OCI-LY1 (cell line): Measurements from ENCODE around the gene NUP54.
A peak's percentile ranks its signal among the peaks of the same experiment; 100 is the strongest.

Experiments
- H2AFZ ChIP-seq: fragments of 200-600 bp; sonication (generic), shearing (Covaris generic); 2 replicates; pipeline ENCODE4 v1.6.0; 2014; ENCODE audit warnings: antibody characterized with exemption, mild to moderate bottlenecking, low read length
- H3F3A ChIP-seq: fragments of 200-600 bp; sonication (generic), shearing (Covaris generic); 2 replicates; pipeline ENCODE4 v1.6.0; 2014; ENCODE audit warnings: mild to moderate bottlenecking, antibody characterized with exemption, low read length, moderate library complexity; ENCODE audit not compliant: insufficient read depth
- H3K27ac ChIP-seq: fragments of 200-600 bp; sonication (generic); 2 replicates; pipeline ENCODE4 v1.5.1; 2014; ENCODE audit warnings: low read length, mixed run types, mild to moderate bottlenecking, low read depth; ENCODE audit not compliant: poor library complexity, severe bottlenecking
- H3K27me3 ChIP-seq: fragments of 200-600 bp; sonication (generic); 2 replicates; pipeline ENCODE4 v1.6.0; 2014; ENCODE audit warnings: antibody characterized with exemption, mild to moderate bottlenecking, low read length, moderate library complexity; ENCODE audit not compliant: insufficient read depth
- H3K36me3 ChIP-seq: fragments of 200-600 bp; sonication (generic); 2 replicates; pipeline ENCODE4 v1.6.1; 2014; ENCODE audit warnings: mild to moderate bottlenecking, antibody characterized with exemption, low read length, moderate library complexity, mixed read lengths; ENCODE audit not compliant: insufficient read depth
- H3K4me1 ChIP-seq: fragments of 200-600 bp; sonication (generic); 2 replicates; pipeline ENCODE4 v1.5.1; 2014; ENCODE audit warnings: mild to moderate bottlenecking, low read length, moderate library complexity; ENCODE audit not compliant: insufficient read depth, severe bottlenecking
- H3K4me2 ChIP-seq: fragments of 200-600 bp; sonication (generic), shearing (Covaris generic); 2 replicates; pipeline ENCODE4 v1.6.1; 2014; ENCODE audit warnings: low read length
- H3K4me3 ChIP-seq: fragments of 200-600 bp; sonication (generic); 2 replicates; pipeline ENCODE4 v1.5.1; 2014; ENCODE audit warnings: low read length, low read depth, mild to moderate bottlenecking, mixed read lengths; ENCODE audit not compliant: poor library complexity, severe bottlenecking
- H3K79me2 ChIP-seq: fragments of 200-600 bp; shearing (Covaris generic); 2 replicates; pipeline ENCODE4 v1.6.1; 2016; ENCODE audit warnings: mixed run types, low read length, mixed read lengths; ENCODE audit not compliant: insufficient read depth
- H3K9ac ChIP-seq: fragments of 200-600 bp; sonication (generic), shearing (Covaris generic); 2 replicates; pipeline ENCODE4 v1.6.1; 2014; ENCODE audit warnings: mild to moderate bottlenecking, low read length, mixed read lengths
- H3K9me2 ChIP-seq: fragments of 200-600 bp; sonication (generic), shearing (Covaris generic); 2 replicates; pipeline ENCODE4 v1.6.1; 2014; ENCODE audit warnings: low read depth, mild to moderate bottlenecking, low read length, mixed read lengths
- H3K9me3 ChIP-seq: fragments of 200-600 bp; shearing (Covaris generic); 2 replicates; pipeline ENCODE4 v1.6.1; 2014; ENCODE audit warnings: low read length, mixed read lengths
- H4K20me1 ChIP-seq: fragments of 200-600 bp; sonication (generic), shearing (Covaris generic); 2 replicates; pipeline ENCODE4 v1.6.0; 2016; ENCODE audit warnings: mild to moderate bottlenecking, low read length; ENCODE audit not compliant: insufficient read depth
- EZH2 ChIP-seq: fragments of 200-600 bp; sonication (generic), shearing (Covaris generic); IDR thresholded peaks from 2 replicates; pipeline ENCODE4 v1.8.0; 2017; ENCODE audit warnings: borderline replicate concordance, mixed run types, mild to moderate bottlenecking, antibody characterized with exemption, low read length, moderate library complexity, mixed read lengths
- TF ChIP-seq, protein P1 (sequence below): fragments of 200-600 bp; sonication (generic), shearing (Covaris generic); IDR thresholded peaks from 2 replicates; pipeline ENCODE4 v1.5.1; 2017; ENCODE audit warnings: mild to moderate bottlenecking, antibody characterized with exemption, low read length, moderate library complexity, mixed read lengths

The NUP54 gene

DNA sequence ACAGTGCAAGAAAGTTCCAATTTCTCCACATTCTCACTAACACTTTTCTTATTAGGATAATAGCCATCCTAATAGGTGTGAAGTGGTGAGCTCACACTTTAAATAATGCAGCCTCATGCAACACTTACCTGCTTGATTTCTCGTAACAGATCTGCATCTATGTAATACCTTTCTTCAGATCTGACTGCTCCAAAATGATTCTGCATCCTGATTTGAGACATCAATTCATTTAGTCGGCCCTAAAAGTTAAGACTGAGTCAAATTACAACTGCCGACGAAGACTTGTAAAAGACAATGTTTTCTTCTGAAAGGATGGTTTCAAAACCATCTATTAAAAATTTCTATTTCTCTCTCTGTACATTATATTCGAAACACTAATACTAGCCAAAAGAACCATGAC, 30.7 kb downstream of the NUP54 start:
- no peaks in the 10 kb centered on the region for H4K20me1 ChIP-seq
- H3K9me2 ChIP-seq = no peaks in the 10 kb centered on the region
- peaks cover 85% of the 10 kb centered on the region for H3K36me3 ChIP-seq
- H3K27ac ChIP-seq = no peak overlapping the region
- no peak overlapping the region for H3K9ac ChIP-seq
- peaks cover 4% of the 10 kb centered on the region; the same call in 1 of the 2 replicates for H3K9me3 ChIP-seq
- no peaks in the 10 kb centered on the region for H3K79me2 ChIP-seq
- H3K4me3 ChIP-seq = no peak overlapping the region
- no peaks in the 10 kb centered on the region for H3F3A ChIP-seq
- H3K27me3 ChIP-seq = no peaks in the 10 kb centered on the region
- H3K4me1 ChIP-seq = no peaks in the 10 kb centered on the region
- TF ChIP-seq, protein P1, sequence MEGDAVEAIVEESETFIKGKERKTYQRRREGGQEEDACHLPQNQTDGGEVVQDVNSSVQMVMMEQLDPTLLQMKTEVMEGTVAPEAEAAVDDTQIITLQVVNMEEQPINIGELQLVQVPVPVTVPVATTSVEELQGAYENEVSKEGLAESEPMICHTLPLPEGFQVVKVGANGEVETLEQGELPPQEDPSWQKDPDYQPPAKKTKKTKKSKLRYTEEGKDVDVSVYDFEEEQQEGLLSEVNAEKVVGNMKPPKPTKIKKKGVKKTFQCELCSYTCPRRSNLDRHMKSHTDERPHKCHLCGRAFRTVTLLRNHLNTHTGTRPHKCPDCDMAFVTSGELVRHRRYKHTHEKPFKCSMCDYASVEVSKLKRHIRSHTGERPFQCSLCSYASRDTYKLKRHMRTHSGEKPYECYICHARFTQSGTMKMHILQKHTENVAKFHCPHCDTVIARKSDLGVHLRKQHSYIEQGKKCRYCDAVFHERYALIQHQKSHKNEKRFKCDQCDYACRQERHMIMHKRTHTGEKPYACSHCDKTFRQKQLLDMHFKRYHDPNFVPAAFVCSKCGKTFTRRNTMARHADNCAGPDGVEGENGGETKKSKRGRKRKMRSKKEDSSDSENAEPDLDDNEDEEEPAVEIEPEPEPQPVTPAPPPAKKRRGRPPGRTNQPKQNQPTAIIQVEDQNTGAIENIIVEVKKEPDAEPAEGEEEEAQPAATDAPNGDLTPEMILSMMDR = no peak
- no peak for TF ChIP-seq EZH2
- no peak overlapping the region for H2AFZ ChIP-seq
- H3K4me2 ChIP-seq = no peak overlapping the region

DNA sequence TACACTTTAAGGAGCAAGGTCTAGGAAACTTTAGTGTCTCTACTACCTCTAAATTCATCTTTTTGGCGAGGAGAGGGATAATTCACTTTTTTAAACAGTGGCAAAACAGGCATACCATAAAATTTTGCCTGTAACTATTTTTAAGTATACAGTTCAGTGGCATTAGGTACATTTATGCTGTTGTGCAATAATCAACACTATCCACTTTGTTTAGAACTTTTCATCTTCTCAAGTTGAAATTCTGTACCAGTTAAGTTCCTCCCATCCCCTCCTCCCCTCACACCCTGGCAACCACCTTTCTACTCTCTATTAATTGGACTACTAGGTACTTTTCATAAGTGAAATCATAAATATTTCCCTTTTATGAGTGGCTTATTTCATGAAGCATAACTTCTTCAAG, 31.4 kb downstream of the NUP54 start:
- H3K4me2 ChIP-seq = no peak overlapping the region
- H3F3A ChIP-seq = no peaks in the 10 kb centered on the region
- no peaks in the 10 kb centered on the region for H3K4me1 ChIP-seq
- no peaks in the 10 kb centered on the region for H3K9me3 ChIP-seq
- H4K20me1 ChIP-seq = no peaks in the 10 kb centered on the region
- no peak overlapping the region for H3K27ac ChIP-seq
- no peaks in the 10 kb centered on the region for H3K79me2 ChIP-seq
- peaks cover 83% of the 10 kb centered on the region for H3K36me3 ChIP-seq
- no peak overlapping the region for H2AFZ ChIP-seq
- H3K27me3 ChIP-seq = no peaks in the 10 kb centered on the region
- no peak overlapping the region for H3K9ac ChIP-seq
- no peaks in the 10 kb centered on the region for H3K9me2 ChIP-seq
- TF ChIP-seq EZH2 = no peak
- TF ChIP-seq, protein P1 = no peak
- no peak overlapping the region for H3K4me3 ChIP-seq

DNA sequence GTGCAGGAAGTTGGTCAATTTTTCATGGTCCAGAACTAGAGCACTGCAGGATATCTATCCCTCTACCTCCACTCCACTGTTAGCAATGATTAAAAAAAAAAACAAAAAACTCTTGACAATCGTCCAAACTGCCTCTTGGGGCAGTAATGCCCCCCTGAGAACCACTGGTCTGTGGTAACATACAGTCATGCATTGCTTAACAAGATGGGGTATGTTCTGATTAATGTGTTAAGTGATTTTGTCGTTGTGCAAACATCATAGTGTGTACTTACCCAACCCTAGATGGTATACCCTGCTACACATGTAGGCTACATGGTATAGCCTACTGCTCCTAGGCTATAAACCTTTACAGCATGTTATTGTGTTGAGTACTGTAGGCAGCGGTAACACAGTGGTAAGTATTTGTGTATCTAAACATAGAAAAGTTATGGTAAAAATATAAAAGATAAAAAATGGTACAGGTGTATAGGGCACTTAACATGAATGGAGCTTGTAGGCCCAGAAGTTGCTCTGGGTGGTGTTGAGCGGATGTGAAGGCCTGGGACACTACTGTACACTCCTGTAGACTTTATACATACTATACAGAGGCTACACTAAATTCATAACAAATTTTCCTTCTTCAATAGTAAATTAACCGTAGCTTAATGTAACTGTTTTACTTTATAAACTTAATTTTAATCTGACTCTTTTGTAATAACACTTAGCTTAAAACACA, 39.6 kb downstream of the NUP54 start:
- Histone ChIP-seq H3K9me3 (no peaks in the 10 kb centered on the region), H3K9ac (no peak overlapping the region), H3K9me2 (no peaks in the 10 kb centered on the region), H3F3A (no peaks in the 10 kb centered on the region), H3K4me3 (no peak overlapping the region), H4K20me1 (no peaks in the 10 kb centered on the region), H3K27me3 (no peaks in the 10 kb centered on the region), H3K4me2 (no peak overlapping the region), H3K4me1 (no peaks in the 10 kb centered on the region), H2AFZ (no peak overlapping the region), H3K79me2 (no peaks in the 10 kb centered on the region), H3K27ac (no peak overlapping the region), H3K36me3 (peaks cover 15% of the 10 kb centered on the region)
- TF ChIP-seq EZH2 = no peak
- TF ChIP-seq, protein P1 = peak; percentile 42; the same call in 1 of the 2 replicates
